Memory B cell (primary cell): Measurements from ENCODE around the gene VARS1.
"Not testable (repeated sequence)": the region's sequence is repeated elsewhere in the genome, so short reads cannot be mapped to it uniquely, and the experiment has no call there.

Experiments used
- ATAC-seq: fragments of 150-1000 bp; cut with Tn5 transposase; 2 replicates; pipeline ENCODE4 v1.10.0; 2021; ENCODE audit warnings: low read depth, mild to moderate bottlenecking, moderate library complexity
- DNase-seq, 2 donors: peaks; one replicate each; pipeline ENCODE4 v3.0.0; 2022; ENCODE audit warnings: low spot score in 2 of 2
- H3K27ac Mint-ChIP-seq: one replicate; pipeline ENCODE4 v1.8.0; 2022; ENCODE audit warnings: mild to moderate bottlenecking, moderate library complexity, mixed read lengths
- H3K27me3 Mint-ChIP-seq: one replicate; pipeline ENCODE4 v1.8.0; 2022; ENCODE audit warnings: mixed read lengths
- H3K36me3 Mint-ChIP-seq: one replicate; pipeline ENCODE4 v1.8.0; 2022; ENCODE audit warnings: mild to moderate bottlenecking, mixed read lengths
- H3K4me1 Mint-ChIP-seq: one replicate; pipeline ENCODE4 v1.8.0; 2022; ENCODE audit warnings: mixed read lengths
- H3K4me3 Mint-ChIP-seq: one replicate; pipeline ENCODE4 v1.8.0; 2022; ENCODE audit warnings: mild to moderate bottlenecking, moderate library complexity, mixed read lengths
- H3K9me3 Mint-ChIP-seq: one replicate; pipeline ENCODE4 v1.8.0; 2022; ENCODE audit warnings: mixed read lengths

Gene VARS1

GRCh38 chr6:31829633-31830283 lies 34.2 kb upstream of the VARS1 start:
- H3K9me3 Mint-ChIP-seq: no peaks in the 10 kb centered on the region
- peak; percentile 6 for ATAC-seq
- H3K4me3 Mint-ChIP-seq: peak overlapping the region; percentile 91
- peaks cover 19% of the 10 kb centered on the region for H3K4me1 Mint-ChIP-seq
- no peaks in the 10 kb centered on the region for H3K27me3 Mint-ChIP-seq
- no peaks in the 10 kb centered on the region for H3K36me3 Mint-ChIP-seq
- peak in 1 of 2 donors; percentile 38 for DNase-seq
- peak overlapping the region; percentile 80 for H3K27ac Mint-ChIP-seq

- Mint-ChIP-seq H3K27ac (peak within 1 kb of the TSS; percentile 97), H3K36me3 (no peaks in the 10 kb centered on the region), H3K4me1 (peaks cover 16% of the 10 kb centered on the region), H3K4me3 (peak within 1 kb of the TSS; percentile 92), H3K9me3 (no peaks in the 10 kb centered on the region), H3K27me3 (no peaks in the 10 kb centered on the region)
- ATAC-seq: peak; percentile 74
- DNase-seq: peak; percentile 73 to 77
Measured at GRCh38 chr6:31827286-31828079, 31.9 kb upstream of the VARS1 start, which contains the start of gene HSPA1B. HSPA1B (plus strand) TSS chr6:31827738; CDS start chr6:31827951, 213 bp downstream.

DNA sequence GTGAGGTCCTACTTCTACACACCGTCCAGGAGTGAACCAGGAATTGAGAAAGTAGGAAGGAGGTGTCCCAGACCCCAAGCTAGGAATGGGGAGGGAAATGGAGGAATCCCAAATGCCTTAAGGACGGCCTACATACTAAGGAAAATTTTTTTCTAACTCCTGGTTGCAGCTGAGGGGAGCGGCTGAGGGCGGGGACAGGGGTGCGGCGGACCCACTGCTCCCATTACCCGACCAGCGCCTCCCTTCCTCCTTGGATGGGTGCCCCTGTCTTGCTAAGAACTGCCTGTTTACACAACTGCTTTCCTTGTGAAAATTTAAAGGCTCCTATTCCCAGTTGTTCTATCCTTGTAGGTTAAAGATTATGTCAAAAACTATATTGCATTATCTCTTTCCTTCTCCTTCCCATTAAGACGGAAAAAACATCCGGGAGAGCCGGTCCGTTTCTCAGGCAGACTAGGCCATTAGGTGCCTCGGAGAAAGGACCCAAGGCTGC lies 31.3 kb upstream of the VARS1 start:
- DNase-seq: no peak
- peak; percentile 14 for ATAC-seq
- peaks cover 21% of the 10 kb centered on the region for H3K4me1 Mint-ChIP-seq

GRCh38 chr6:31825553-31825952 lies 30.0 kb upstream of the VARS1 start:
- peak overlapping the region; percentile 37 for H3K4me3 Mint-ChIP-seq

More for the DNA sequence above, 31.3 kb upstream of the VARS1 start:
- no peaks in the 10 kb centered on the region for H3K27me3 Mint-ChIP-seq
- peak overlapping the region; percentile 97 for H3K27ac Mint-ChIP-seq
- H3K36me3 Mint-ChIP-seq: no peaks in the 10 kb centered on the region
- no peaks in the 10 kb centered on the region for H3K9me3 Mint-ChIP-seq
- peak overlapping the region; percentile 92 for H3K4me3 Mint-ChIP-seq

GRCh38 chr6:31823592-31824196 lies 28.1 kb upstream of the VARS1 start:
- Mint-ChIP-seq H3K4me1 (peaks cover 15% of the 10 kb centered on the region), H3K4me3 (peak overlapping the region; percentile 49)
- not testable (repeated sequence) for H3K36me3 Mint-ChIP-seq, H3K27me3 Mint-ChIP-seq, H3K27ac Mint-ChIP-seq, H3K9me3 Mint-ChIP-seq, DNase-seq, ATAC-seq

More at GRCh38 chr6:31825553-31825952, 30.0 kb upstream of the VARS1 start:
- H3K27me3 Mint-ChIP-seq: no peaks in the 10 kb centered on the region
- peaks cover 19% of the 10 kb centered on the region for H3K4me1 Mint-ChIP-seq
- H3K27ac Mint-ChIP-seq: peak overlapping the region; percentile 97
- no peak for DNase-seq
- H3K9me3 Mint-ChIP-seq: no peaks in the 10 kb centered on the region
- no peaks in the 10 kb centered on the region for H3K36me3 Mint-ChIP-seq
- ATAC-seq: no peak

- peak in 1 of 2 donors; percentile 48 for DNase-seq
- H3K9me3 Mint-ChIP-seq: no peaks in the 10 kb centered on the region
- no peaks in the 10 kb centered on the region for H3K27me3 Mint-ChIP-seq
- H3K27ac Mint-ChIP-seq: peak overlapping the region; percentile 94
- peaks cover 23% of the 10 kb centered on the region for H3K4me1 Mint-ChIP-seq
- no peaks in the 10 kb centered on the region for H3K36me3 Mint-ChIP-seq
- H3K4me3 Mint-ChIP-seq: peak overlapping the region; percentile 99
- peak; percentile 38 for ATAC-seq
Measured at GRCh38 chr6:31822036-31822821, 26.7 kb upstream of the VARS1 start.

DNA sequence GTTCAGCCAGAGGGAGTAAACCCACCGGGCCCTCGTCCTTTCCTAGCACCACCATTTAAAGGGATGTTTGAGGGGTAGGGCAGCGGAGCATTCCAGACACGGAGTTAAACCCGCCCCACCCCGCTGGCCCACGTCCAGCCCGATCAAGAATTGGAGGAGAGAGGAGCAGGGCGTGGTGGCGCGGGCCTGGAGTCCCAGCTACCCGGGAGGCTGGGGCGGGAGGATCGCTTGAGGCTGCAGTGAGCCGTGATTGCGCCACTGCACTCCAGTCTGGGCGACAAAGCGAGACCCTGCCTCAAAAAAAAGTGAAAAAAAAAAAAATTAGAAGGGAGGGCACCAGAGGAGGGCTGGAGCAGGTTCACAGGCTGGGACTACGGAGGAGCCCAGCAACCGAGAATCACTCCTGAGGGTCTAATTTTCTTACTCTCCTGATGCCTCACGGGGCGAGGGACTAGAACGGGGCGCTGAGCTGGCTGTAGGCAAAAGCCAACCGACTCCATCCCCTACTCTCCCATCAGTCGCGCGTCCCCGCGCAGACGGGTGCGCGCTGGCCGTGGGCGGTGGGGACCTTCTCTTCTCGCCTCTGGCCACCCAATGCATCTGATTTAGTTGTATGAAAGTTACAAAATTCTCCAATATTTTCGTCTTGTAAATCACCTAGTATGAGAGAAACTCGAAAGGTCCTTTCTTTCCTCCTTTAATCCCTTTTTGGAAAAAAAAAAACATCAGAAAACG lies 25.9 kb upstream of the VARS1 start:
- H3K4me3 Mint-ChIP-seq: peak overlapping the region; percentile 99
- peak in 1 of 2 donors; percentile 61 for DNase-seq
- peak; percentile 56 for ATAC-seq
- peak overlapping the region; percentile 94 for H3K27ac Mint-ChIP-seq
- no peaks in the 10 kb centered on the region for H3K36me3 Mint-ChIP-seq
- H3K9me3 Mint-ChIP-seq: no peaks in the 10 kb centered on the region
- peaks cover 17% of the 10 kb centered on the region for H3K4me1 Mint-ChIP-seq
- H3K27me3 Mint-ChIP-seq: no peaks in the 10 kb centered on the region

- not testable (repeated sequence) for H3K36me3 Mint-ChIP-seq, H3K27me3 Mint-ChIP-seq, H3K9me3 Mint-ChIP-seq, H3K27ac Mint-ChIP-seq, DNase-seq, ATAC-seq
- Mint-ChIP-seq H3K4me3 (peak overlapping the region; percentile 44), H3K4me1 (peaks cover 17% of the 10 kb centered on the region)
Measured at GRCh38 chr6:31820399-31820798, 24.8 kb upstream of the VARS1 start.

DNA sequence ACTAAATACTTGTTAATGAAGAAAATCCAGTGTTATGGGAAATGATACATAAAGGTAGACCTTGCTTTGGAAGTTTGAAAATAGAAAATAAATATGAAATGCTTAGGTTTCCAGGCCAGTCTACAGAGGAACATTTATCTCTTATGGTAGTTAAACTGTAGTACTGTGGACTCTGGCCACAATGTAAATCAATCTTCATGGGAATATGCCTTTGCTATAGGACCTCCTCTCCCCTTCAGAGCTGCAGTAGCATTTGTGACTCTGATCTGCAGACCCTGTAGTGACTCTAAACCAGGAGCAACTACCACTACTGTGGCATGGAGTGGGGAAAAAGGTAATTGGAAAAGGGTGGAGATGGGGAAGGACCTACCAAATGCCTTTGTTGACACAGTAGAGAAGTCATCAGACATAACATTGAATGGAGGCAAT lies 24.3 kb upstream of the VARS1 start:
- Mint-ChIP-seq H3K27me3 (no peaks in the 10 kb centered on the region), H3K36me3 (no peaks in the 10 kb centered on the region), H3K27ac (no peak overlapping the region), H3K4me1 (peaks cover 17% of the 10 kb centered on the region), H3K9me3 (no peaks in the 10 kb centered on the region), H3K4me3 (no peak overlapping the region)
- no peak for DNase-seq
- no peak for ATAC-seq

DNA sequence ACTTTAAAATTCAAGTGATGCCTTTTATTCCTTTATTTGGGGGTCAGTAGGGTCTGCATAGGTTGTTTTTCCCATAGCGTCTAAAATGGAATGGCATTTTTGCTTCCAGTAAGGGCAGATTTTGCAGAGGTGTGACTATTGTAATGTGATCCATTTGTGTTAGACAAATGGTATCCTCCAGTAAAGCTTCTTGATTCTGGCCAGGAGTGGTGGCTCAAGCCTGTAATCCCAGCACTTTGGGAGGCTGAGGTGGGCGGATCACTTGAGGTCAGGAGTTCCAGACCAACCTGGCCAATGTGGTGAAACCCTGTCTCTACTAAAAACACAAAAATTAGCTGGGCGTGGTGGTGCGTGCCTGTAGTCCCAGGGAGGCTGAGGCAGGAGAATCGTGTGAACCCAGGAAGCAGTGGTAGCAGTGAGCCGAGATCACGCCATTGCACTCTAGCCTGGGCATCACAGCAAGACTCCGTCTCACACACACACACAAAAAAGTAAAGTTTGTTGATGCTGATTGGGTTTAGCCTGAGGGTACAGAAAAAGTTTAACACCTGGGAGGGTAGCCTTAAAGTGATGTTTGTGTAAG lies 22.5 kb upstream of the VARS1 start:
- peaks cover 23% of the 10 kb centered on the region for H3K4me1 Mint-ChIP-seq
- peak overlapping the region; percentile 67 for H3K27ac Mint-ChIP-seq
- H3K9me3 Mint-ChIP-seq, ATAC-seq, H3K27me3 Mint-ChIP-seq, H3K36me3 Mint-ChIP-seq, DNase-seq: not testable (repeated sequence)
- H3K4me3 Mint-ChIP-seq: peak overlapping the region; percentile 87

GRCh38 chr6:31817133-31817928 lies 21.8 kb upstream of the VARS1 start:
- peak; percentile 23 for ATAC-seq
- H3K4me1 Mint-ChIP-seq: peaks cover 26% of the 10 kb centered on the region
- H3K27ac Mint-ChIP-seq: peak overlapping the region; percentile 67
- H3K9me3 Mint-ChIP-seq, DNase-seq, H3K36me3 Mint-ChIP-seq, H3K27me3 Mint-ChIP-seq: not testable (repeated sequence)
- H3K4me3 Mint-ChIP-seq: peak overlapping the region; percentile 87
